Measurements from ENCODE around the gene OR6N1.

OR6N1 gene

GRCh38 chr1:158771950-158772866 is at the start of gene OR6N1:
OR6N1 (minus strand) TSS chr1:158772195; CDS start chr1:158766682, 5,513 bp downstream.
- no peak for DNase-seq

- DNase-seq: no peak
Observed at GRCh38 chr1:158821723-158822122, 49.7 kb upstream of the OR6N1 start.

GRCh38 chr1:158819461-158820443 is 47.8 kb upstream of the OR6N1 start:
- no peak for DNase-seq

GRCh38 chr1:158818975-158819431 is 47.0 kb upstream of the OR6N1 start:
- no peak for DNase-seq

GRCh38 chr1:158818560-158818959 is 46.6 kb upstream of the OR6N1 start:
- DNase-seq: no peak

GRCh38 chr1:158814970-158815369 is 43.0 kb upstream of the OR6N1 start:
- no peak for DNase-seq

- no peak for DNase-seq
Observed at GRCh38 chr1:158813164-158813563, 41.2 kb upstream of the OR6N1 start.

GRCh38 chr1:158812336-158812735 is 40.3 kb upstream of the OR6N1 start:
- no peak for DNase-seq

- no peak for DNase-seq
Observed at GRCh38 chr1:158810311-158810710, 38.3 kb upstream of the OR6N1 start.

- DNase-seq: no peak
Observed at GRCh38 chr1:158809862-158810261, 37.9 kb upstream of the OR6N1 start.

- DNase-seq: no peak
Observed at GRCh38 chr1:158809256-158809655, 37.3 kb upstream of the OR6N1 start.

GRCh38 chr1:158806916-158807536 is 35.0 kb upstream of the OR6N1 start:
- DNase-seq: no peak

GRCh38 chr1:158803678-158804077 is 31.7 kb upstream of the OR6N1 start:
- no peak for DNase-seq

- DNase-seq: no peak
Observed at GRCh38 chr1:158801396-158801795, 29.4 kb upstream of the OR6N1 start.

- no peak for DNase-seq
Observed at GRCh38 chr1:158800526-158800925, 28.5 kb upstream of the OR6N1 start.

- no peak for DNase-seq
Observed at GRCh38 chr1:158799689-158800088, 27.7 kb upstream of the OR6N1 start.

GRCh38 chr1:158798531-158798930 is 26.5 kb upstream of the OR6N1 start:
- DNase-seq: no peak

GRCh38 chr1:158794247-158794646 is 22.3 kb upstream of the OR6N1 start:
- DNase-seq: no peak

- DNase-seq: no peak
Observed at GRCh38 chr1:158793604-158794003, 21.6 kb upstream of the OR6N1 start.

GRCh38 chr1:158781104-158781503 is 9.1 kb upstream of the OR6N1 start, which contains the start of gene OR6N2:
OR6N2 (minus strand) TSS chr1:158781204; CDS start chr1:158777635, 3,569 bp downstream.
- DNase-seq: no peak

GRCh38 chr1:158754420-158754819 is 17.6 kb downstream of the OR6N1 start, which contains the start of gene OR6K6:
OR6K6 (plus strand) TSS chr1:158754720; CDS start chr1:158754888, 168 bp downstream.
- no peak for DNase-seq

- no peak for DNase-seq
Observed at GRCh38 chr1:158752155-158752712, 19.8 kb downstream of the OR6N1 start.
